Globus pallidus (tissue), 1 donor: ENCODE measurements around the gene EPN2.

Experiments
- DNase-seq: peaks from one replicate; pipeline ENCODE4 v3.0.0-alpha.2; 2015; ENCODE audit warnings: low spot score

The EPN2 gene

GRCh38 chr17:19365833-19366636 is 128.9 kb downstream of the EPN2 start:
- no peak for DNase-seq

- no peak for DNase-seq
Observed at GRCh38 chr17:19366637-19366972, 129.4 kb downstream of the EPN2 start.

- DNase-seq, result no peak
Observed at GRCh38 chr17:19368229-19368628, 131.1 kb downstream of the EPN2 start.

- no peak for DNase-seq
Observed at GRCh38 chr17:19369107-19369778, 132.1 kb downstream of the EPN2 start.

GRCh38 chr17:19369846-19370492 is 132.8 kb downstream of the EPN2 start:
- DNase-seq, result no peak

GRCh38 chr17:19370493-19370960 is 133.4 kb downstream of the EPN2 start:
- DNase-seq, result no peak

GRCh38 chr17:19371259-19372010 is 134.3 kb downstream of the EPN2 start:
- DNase-seq, result no peak

- no peak for DNase-seq
Observed at GRCh38 chr17:19372011-19372370, 134.8 kb downstream of the EPN2 start.

- DNase-seq, result no peak
Observed at GRCh38 chr17:19372439-19372838, 135.3 kb downstream of the EPN2 start.

GRCh38 chr17:19372866-19373504 is 135.8 kb downstream of the EPN2 start:
- DNase-seq, result no peak

GRCh38 chr17:19374136-19374535 is 137.0 kb downstream of the EPN2 start:
- no peak for DNase-seq

GRCh38 chr17:19375732-19376131 is 138.6 kb downstream of the EPN2 start:
- DNase-seq, result no peak

GRCh38 chr17:19376811-19377210 is 139.6 kb downstream of the EPN2 start:
- DNase-seq, result no peak

- DNase-seq, result peak; percentile 99
Observed at GRCh38 chr17:19377602-19378415, 140.6 kb downstream of the EPN2 start.

- no peak for DNase-seq
Observed at GRCh38 chr17:19378416-19379360, 141.5 kb downstream of the EPN2 start, which contains the start of gene MAPK7. MAPK7 (plus strand) TSS chr17:19378498; CDS start chr17:19378901, 403 bp downstream.

GRCh38 chr17:19379361-19380065 is 142.3 kb downstream of the EPN2 start:
- no peak for DNase-seq

- no peak for DNase-seq
Observed at GRCh38 chr17:19380481-19381301, 143.5 kb downstream of the EPN2 start.

- DNase-seq, result no peak
Observed at GRCh38 chr17:19381361-19381740, 144.2 kb downstream of the EPN2 start.
